IMR-90 (cell line): ENCODE measurements around the gene DOK4. TPM values are rescaled to one million over a fixed set of nuclear protein-coding genes. Genes with fewer than 3 reads are reported as not detected.

Experiments used
- ATAC-seq: fragments of 200-7000 bp; cut with Tn5 transposase; 2 replicates; pipeline ENCODE4 v1.9.1; 2020; ENCODE audit warnings: low read depth, mild to moderate bottlenecking, moderate library complexity
- BruUV-seq: library from RNA; stranded (reverse); fragments of 400-500 nt; replicated peaks from 2 replicates; lab custom pipeline; 2021; lab: Mats Ljungman, UMichigan
- CTCF ChIA-PET: fragments of 300-600 bp; formaldehyde crosslinking; extraction: SDS; loops from one replicate; lab custom pipeline; 2021; ENCODE audit warnings: antibody characterized with exemption; lab: Yijun Ruan, JAX
- POLR2A ChIA-PET: fragments of 300-600 bp; sonication (Branson Sonifier 250); formaldehyde crosslinking; loops from one replicate; lab custom pipeline; 2022; ENCODE audit warnings: antibody characterized with exemption; ENCODE audit not compliant: unreplicated experiment; lab: Charles Lee
- DNase-seq: peaks from one replicate; pipeline ENCODE4 v3.0.0; 2013
- H2AFZ ChIP-seq: replicated peaks from 2 replicates; pipeline ENCODE3; 2013; ENCODE audit warnings: low read length, mild to moderate bottlenecking; ENCODE audit not compliant: poor library complexity
- H2AK5ac ChIP-seq: 2 replicates; pipeline ENCODE4 v1.6.1; 2013; ENCODE audit warnings: low read depth, low read length, inconsistent platforms
- H2AK9ac ChIP-seq: replicated peaks from 2 replicates; pipeline ENCODE3; 2013; ENCODE audit warnings: mild to moderate bottlenecking, low read depth, low read length, moderate library complexity; ENCODE audit not compliant: poor library complexity
- H2BK120ac ChIP-seq: 2 replicates; pipeline ENCODE4 v1.6.1; 2013; ENCODE audit warnings: low read depth, low read length, inconsistent platforms
- H2BK15ac ChIP-seq: 3 replicates; pipeline ENCODE4 v1.6.1; 2013; ENCODE audit warnings: low read depth, low read length, inconsistent platforms
- H2BK20ac ChIP-seq: 2 replicates; pipeline ENCODE4 v1.6.1; 2013; ENCODE audit warnings: low read depth, mild to moderate bottlenecking, inconsistent platforms, low read length, moderate library complexity
- H2BK5ac ChIP-seq: 2 replicates; pipeline ENCODE4 v1.6.1; 2013; ENCODE audit warnings: mild to moderate bottlenecking, low read depth, low read length, inconsistent platforms; ENCODE audit not compliant: poor library complexity, severe bottlenecking
- H3K14ac ChIP-seq: replicated peaks from 2 replicates; pipeline ENCODE4 v1.6.1; 2013; ENCODE audit warnings: low read depth, low read length, inconsistent platforms
- H3K18ac ChIP-seq: 2 replicates; pipeline ENCODE4 v1.6.1; 2013; ENCODE audit warnings: low read depth, low read length, control low read depth
- H3K23ac ChIP-seq: 2 replicates; pipeline ENCODE4 v1.6.1; 2013; ENCODE audit warnings: low read depth, low read length, inconsistent platforms
- H3K27ac ChIP-seq: 2 replicates; pipeline ENCODE4 v1.5.1; 2013; ENCODE audit warnings: mild to moderate bottlenecking, control low read depth, low read length; ENCODE audit not compliant: insufficient read depth
- H3K27me3 ChIP-seq: 2 replicates; pipeline ENCODE4 v1.6.1; 2013; ENCODE audit warnings: low read length; ENCODE audit not compliant: control insufficient read depth, insufficient read depth
- H3K36me3 ChIP-seq: 2 replicates; pipeline ENCODE4 v1.6.1; 2013; ENCODE audit warnings: low read length, mixed read lengths; ENCODE audit not compliant: control insufficient read depth, insufficient read depth
- H3K4ac ChIP-seq: 2 replicates; pipeline ENCODE4 v1.6.1; 2013; ENCODE audit warnings: low read depth, low read length, inconsistent platforms
- H3K4me1 ChIP-seq: 2 replicates; pipeline ENCODE4 v1.6.1; 2013; ENCODE audit warnings: low read length, mixed read lengths; ENCODE audit not compliant: control insufficient read depth, insufficient read depth
- H3K4me2 ChIP-seq: 2 replicates; pipeline ENCODE4 v1.6.1; 2013; ENCODE audit warnings: low read depth, mild to moderate bottlenecking, control low read depth, low read length, moderate library complexity
- H3K4me3 ChIP-seq: 2 replicates; pipeline ENCODE4 v1.5.1; 2013; ENCODE audit warnings: low read depth, mild to moderate bottlenecking, control low read depth, low read length, moderate library complexity; ENCODE audit not compliant: insufficient read depth
- H3K56ac ChIP-seq: 2 replicates; pipeline ENCODE4 v1.6.1; 2013; ENCODE audit warnings: low read length, inconsistent platforms; ENCODE audit not compliant: insufficient read depth; ENCODE audit errors: extremely low read depth
- H3K79me1 ChIP-seq, 2 experiments: 2 replicates each; pipeline ENCODE4 v1.6.1; 2013; ENCODE audit warnings: low read length in 2 of 2, inconsistent platforms in 1 of 2, low read depth in 1 of 2
- H3K9ac ChIP-seq: 2 replicates; pipeline ENCODE4 v1.6.1; 2013; ENCODE audit warnings: low read depth, low read length, control low read depth
- H3K9me1 ChIP-seq: 2 replicates; pipeline ENCODE4 v1.6.1; 2013; ENCODE audit warnings: low read length, inconsistent platforms; ENCODE audit not compliant: insufficient read depth
- H3K9me3 ChIP-seq: 2 replicates; pipeline ENCODE4 v1.6.1; 2013; ENCODE audit warnings: low read length; ENCODE audit not compliant: control insufficient read depth, insufficient read depth
- H4K20me1 ChIP-seq: 2 replicates; pipeline ENCODE4 v1.6.1; 2013; ENCODE audit warnings: low read length, inconsistent platforms; ENCODE audit not compliant: insufficient read depth
- H4K5ac ChIP-seq: 2 replicates; pipeline ENCODE4 v1.6.1; 2013; ENCODE audit warnings: mild to moderate bottlenecking, low read depth, low read length, control low read depth
- H4K8ac ChIP-seq, 2 experiments: 2 replicates each; pipeline ENCODE4 v1.6.1; 2013; ENCODE audit warnings: low read depth in 2 of 2, low read length in 2 of 2, control low read depth in 1 of 2, inconsistent platforms in 1 of 2
- H4K91ac ChIP-seq: 2 replicates; pipeline ENCODE4 v1.6.1; 2013; ENCODE audit warnings: low read depth, low read length, inconsistent platforms; ENCODE audit not compliant: insufficient read depth
- CHD1 ChIP-seq: IDR thresholded peaks from 2 replicates; pipeline ENCODE4 v1.6.1; 2012; ENCODE audit warnings: low read depth, low read length, improper control_type of control experiment
- MAFK ChIP-seq: IDR thresholded peaks from 2 replicates; pipeline ENCODE4 v1.6.1; 2012; ENCODE audit warnings: low read depth, low read length, improper control_type of control experiment
- POLR2A ChIP-seq: IDR thresholded peaks from 2 replicates; pipeline ENCODE4 v1.6.1; 2012; ENCODE audit warnings: mild to moderate bottlenecking, low read depth, low read length
- WGBS, 2 experiments: methylation state at CpG; one replicate each; pipeline versions ENCODE4 v1.1.5 to v1.1.7; 2013; ENCODE audit warnings: missing lambda C conversion rate in 2 of 2; ENCODE audit not compliant: insufficient read length in 1 of 2; ENCODE audit errors: extremely low coverage in 2 of 2; 5-methylcytosine and 5-hydroxymethylcytosine counted together
- dilution Hi-C: fragments of 300-500 bp; cut with HindIII; formaldehyde crosslinking; loops from one replicate; pipeline ENCODE4 v1.14.3; 2018; ENCODE audit warnings: low sequenced_read_pairs; ENCODE audit not compliant: unreplicated experiment
- in situ Hi-C: fragments of 300-500 bp; cut with MboI; formaldehyde crosslinking; loops from 3 replicates; pipeline ENCODE4 v1.14.3; 2019; ENCODE audit warnings: low sequenced_read_pairs, inconsistent platforms, mixed read lengths
- intact Hi-C: fragments of 100-400 bp; cut with micrococcal nuclease; formaldehyde crosslinking; loops from 2 replicates; pipeline ENCODE4 v1.10.0; 2022
- polyA plus RNA-seq, 3 experiments: library from polyadenylated mRNA; depleted of rRNA; stranded (reverse); fragments of >200 nt; gene quantifications; 2 replicates each; pipeline ENCODE4 v1.2.3, GENCODE V29; 2012; ENCODE audit warnings: low replicate concordance in 1 of 3
- total RNA-seq: library from RNA; depleted of rRNA; stranded (reverse); fragments of >200 nt; gene quantifications from 2 replicates; pipeline ENCODE4 v1.2.3, GENCODE V29; 2012
- TF ChIP-seq, protein P1 (sequence below): fragments of 150-350 bp; IDR thresholded peaks from 2 replicates; pipeline ENCODE4 v1.6.1; 2017; ENCODE audit warnings: mild to moderate bottlenecking, antibody characterized with exemption, low read length, low read depth

Gene DOK4
- total and polyA plus RNA-seq, 2 of the 4 experiments (the other 2 are of a cell fraction): 22.0 to 25.9 TPM

- Histone ChIP-seq H3K14ac (no peak overlapping the region), H2AFZ (no peak overlapping the region), H4K5ac (no peak overlapping the region), H2BK120ac (no peak overlapping the region), H3K9me3 (no peaks in the 10 kb centered on the region), H4K91ac (no peak overlapping the region), H4K8ac (no peak overlapping the region), H2BK5ac (no peak overlapping the region), H3K9me1 (no peaks in the 10 kb centered on the region), H3K4me2 (no peak overlapping the region), H3K36me3 (peaks cover 62% of the 10 kb centered on the region), H3K4me3 (no peak overlapping the region), H3K18ac (no peak overlapping the region), H3K56ac (no peak overlapping the region), H3K23ac (no peak overlapping the region), H3K79me1 (peaks cover 7 to 20% of the 10 kb centered on the region in 2 experiments), H2AK9ac (no peak overlapping the region), H3K4me1 (no peaks in the 10 kb centered on the region), H3K4ac (no peak overlapping the region), H2BK15ac (no peak overlapping the region), H3K27ac (no peak overlapping the region), H3K9ac (no peak overlapping the region), H2AK5ac (no peak overlapping the region), H2BK20ac (no peak overlapping the region), H4K20me1 (0 out of 2 replicates have a peak, but pooled peaks cover 12% of the 10 kb centered on the region), H3K27me3 (no peaks in the 10 kb centered on the region)
- CTCF ChIA-PET: no interaction called here
- 80% methylated on average over 2 of the region's 6 CpGs; no CpG with 5 or more reads in 1 of the 2 experiments for whole genome bisulfite sequencing, 2 experiments
- BruUV-seq: no TSS peak
- no peak for ATAC-seq
- dilution Hi-C loops (no loop called here), in situ Hi-C loops (no loop called here), intact Hi-C loops (no loop called here)
- TF ChIP-seq CHD1 (no peak), POLR2A (no peak), MAFK (no peak)
- TF ChIP-seq, protein P1, sequence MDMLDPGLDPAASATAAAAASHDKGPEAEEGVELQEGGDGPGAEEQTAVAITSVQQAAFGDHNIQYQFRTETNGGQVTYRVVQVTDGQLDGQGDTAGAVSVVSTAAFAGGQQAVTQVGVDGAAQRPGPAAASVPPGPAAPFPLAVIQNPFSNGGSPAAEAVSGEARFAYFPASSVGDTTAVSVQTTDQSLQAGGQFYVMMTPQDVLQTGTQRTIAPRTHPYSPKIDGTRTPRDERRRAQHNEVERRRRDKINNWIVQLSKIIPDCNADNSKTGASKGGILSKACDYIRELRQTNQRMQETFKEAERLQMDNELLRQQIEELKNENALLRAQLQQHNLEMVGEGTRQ: no peak
- POLR2A ChIA-PET: no interaction called here
- no peak for DNase-seq
Observed at GRCh38 chr16:57470711-57471110, 15.6 kb downstream of the DOK4 start.
